NCI-H82 treated with DMSO at 0.1 percent for 48 hours (cell line): ENCODE results near the gene RNF144A.
A peak's percentile ranks its signal among the peaks of the same experiment; 100 is the strongest.

Source experiments
- DNase-seq: peaks from one replicate; lab custom pipeline; 2025; ENCODE audit not compliant: unreplicated experiment; lab: John Stamatoyannopoulos, UW

Gene RNF144A

GRCh38 chr2:6906165-6906741 lies 11.0 kb upstream of the RNF144A start:
- DNase-seq, result no peak

- DNase-seq, result no peak
Observed at GRCh38 chr2:6908291-6908690, 8.9 kb upstream of the RNF144A start.

- no peak for DNase-seq
Observed at GRCh38 chr2:6909431-6910385, 7.5 kb upstream of the RNF144A start.

GRCh38 chr2:6911721-6912120 lies 5.5 kb upstream of the RNF144A start:
- DNase-seq, result no peak

GRCh38 chr2:6913415-6914157 lies 3.6 kb upstream of the RNF144A start:
- no peak for DNase-seq

- DNase-seq, result no peak
Observed at GRCh38 chr2:6914828-6915227, 2.4 kb upstream of the RNF144A start.

GRCh38 chr2:6915399-6915798 lies 1.8 kb upstream of the RNF144A start:
- DNase-seq, result no peak

GRCh38 chr2:6916224-6916623 lies 988 bp upstream of the RNF144A start:
- DNase-seq, result no peak

GRCh38 chr2:6916736-6917070 lies 509 bp upstream of the RNF144A start:
- no peak for DNase-seq

- no peak for DNase-seq
Observed at GRCh38 chr2:6917761-6918421, 679 bp downstream of the RNF144A start.

GRCh38 chr2:6919901-6920742 lies 2.9 kb downstream of the RNF144A start:
- no peak for DNase-seq

GRCh38 chr2:6920743-6921064 lies 3.5 kb downstream of the RNF144A start:
- no peak for DNase-seq

- DNase-seq, result no peak
Observed at GRCh38 chr2:6921321-6921922, 4.2 kb downstream of the RNF144A start.

- no peak for DNase-seq
Observed at GRCh38 chr2:6922201-6922656, 5.0 kb downstream of the RNF144A start.

- no peak for DNase-seq
Observed at GRCh38 chr2:6923319-6923718, 6.1 kb downstream of the RNF144A start.

GRCh38 chr2:6924101-6924923 lies 7.1 kb downstream of the RNF144A start:
- no peak for DNase-seq

GRCh38 chr2:6924924-6925409 lies 7.8 kb downstream of the RNF144A start:
- no peak for DNase-seq

GRCh38 chr2:6926071-6926732 lies 9.0 kb downstream of the RNF144A start:
- no peak for DNase-seq

- DNase-seq, result peak; percentile 46
Observed at GRCh38 chr2:6927186-6927585, 10.0 kb downstream of the RNF144A start.
